Gastroesophageal sphincter (tissue), 3 donors: ENCODE results near the gene PACRGL.

Experiments
- POLR2A ChIP-seq, 2 donors: fragments of 450-650 bp; IDR thresholded peaks; one replicate each; pipeline ENCODE4 v1.6.1; 2017; ENCODE audit warnings: antibody characterized with exemption in 2 of 2, mild to moderate bottlenecking in 2 of 2, moderate library complexity in 1 of 2
- TF ChIP-seq, protein P1 (sequence below), 4 experiments: fragments of 200-600 bp in 2 of 4; fragments of 450-650 bp in 2 of 4; sonication (generic) in 1 of 4; IDR thresholded peaks; one replicate each; pipeline ENCODE4 v1.5.1; 2017 to 2019; ENCODE audit warnings: antibody characterized with exemption in 4 of 4, mild to moderate bottlenecking in 2 of 4, moderate library complexity in 2 of 4

- TF ChIP-seq, protein P1, sequence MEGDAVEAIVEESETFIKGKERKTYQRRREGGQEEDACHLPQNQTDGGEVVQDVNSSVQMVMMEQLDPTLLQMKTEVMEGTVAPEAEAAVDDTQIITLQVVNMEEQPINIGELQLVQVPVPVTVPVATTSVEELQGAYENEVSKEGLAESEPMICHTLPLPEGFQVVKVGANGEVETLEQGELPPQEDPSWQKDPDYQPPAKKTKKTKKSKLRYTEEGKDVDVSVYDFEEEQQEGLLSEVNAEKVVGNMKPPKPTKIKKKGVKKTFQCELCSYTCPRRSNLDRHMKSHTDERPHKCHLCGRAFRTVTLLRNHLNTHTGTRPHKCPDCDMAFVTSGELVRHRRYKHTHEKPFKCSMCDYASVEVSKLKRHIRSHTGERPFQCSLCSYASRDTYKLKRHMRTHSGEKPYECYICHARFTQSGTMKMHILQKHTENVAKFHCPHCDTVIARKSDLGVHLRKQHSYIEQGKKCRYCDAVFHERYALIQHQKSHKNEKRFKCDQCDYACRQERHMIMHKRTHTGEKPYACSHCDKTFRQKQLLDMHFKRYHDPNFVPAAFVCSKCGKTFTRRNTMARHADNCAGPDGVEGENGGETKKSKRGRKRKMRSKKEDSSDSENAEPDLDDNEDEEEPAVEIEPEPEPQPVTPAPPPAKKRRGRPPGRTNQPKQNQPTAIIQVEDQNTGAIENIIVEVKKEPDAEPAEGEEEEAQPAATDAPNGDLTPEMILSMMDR (IDR thresholded peaks at IDR 0.05): no peak
- no peak for TF ChIP-seq POLR2A (IDR thresholded peaks at IDR 0.05)
Measured at GRCh38 chr4:20675786-20676185, 24.5 kb upstream of the PACRGL start.
